GM19395 (cell line): ENCODE measurements around the gene QSER1.
A peak's percentile ranks its signal among the peaks of the same experiment; 100 is the strongest.
"Not testable (repeated sequence)": the region's sequence is repeated elsewhere in the genome, so short reads cannot be mapped to it uniquely, and the experiment has no call there.

Source experiments
- ATAC-seq: cut with Tn5 transposase; IDR thresholded peaks from one replicate; pipeline ENCODE4 v1.9.1; 2021; ENCODE audit warnings: mild to moderate bottlenecking, moderate library complexity; ENCODE audit not compliant: unreplicated experiment

Gene QSER1

DNA sequence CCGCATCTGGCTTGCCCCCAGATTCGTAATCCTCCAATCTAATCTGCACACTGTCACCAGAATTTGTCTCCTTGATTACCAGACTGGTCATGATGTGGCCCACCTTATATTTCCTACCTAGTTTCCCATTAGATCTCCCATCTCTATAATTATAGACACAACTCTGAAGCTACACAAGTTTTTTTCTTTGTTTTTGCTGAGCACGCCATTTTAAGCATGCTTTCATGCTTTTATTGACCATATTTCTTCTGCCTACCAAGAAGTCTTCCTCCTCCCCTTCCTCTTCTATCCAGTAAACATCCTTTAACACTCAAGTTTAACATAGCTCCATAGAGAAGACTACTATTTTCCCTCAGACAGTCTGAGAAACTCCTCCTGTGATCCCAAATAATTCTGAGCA, 98.8 kb downstream of the QSER1 start:
- ATAC-seq: no peak

DNA sequence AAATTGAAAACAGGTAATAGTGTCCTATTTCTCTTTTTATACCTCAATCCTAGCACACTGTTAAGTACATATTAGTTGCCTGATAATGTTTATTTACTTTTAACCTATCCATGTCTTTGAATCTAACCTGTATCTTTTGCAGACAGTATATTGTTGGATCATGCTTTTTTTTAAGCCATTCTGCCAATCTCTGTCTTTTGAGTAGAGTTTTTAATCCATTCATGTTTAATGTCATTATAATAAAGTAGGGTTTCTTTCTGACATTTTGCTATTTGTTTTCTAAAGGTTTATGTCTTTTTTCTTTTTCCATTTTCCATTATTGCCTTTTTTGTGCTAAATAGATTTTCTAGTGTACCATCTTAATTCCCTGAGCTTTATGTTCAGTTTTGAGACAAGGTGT, 99.3 kb downstream of the QSER1 start:
- no peak for ATAC-seq

DNA sequence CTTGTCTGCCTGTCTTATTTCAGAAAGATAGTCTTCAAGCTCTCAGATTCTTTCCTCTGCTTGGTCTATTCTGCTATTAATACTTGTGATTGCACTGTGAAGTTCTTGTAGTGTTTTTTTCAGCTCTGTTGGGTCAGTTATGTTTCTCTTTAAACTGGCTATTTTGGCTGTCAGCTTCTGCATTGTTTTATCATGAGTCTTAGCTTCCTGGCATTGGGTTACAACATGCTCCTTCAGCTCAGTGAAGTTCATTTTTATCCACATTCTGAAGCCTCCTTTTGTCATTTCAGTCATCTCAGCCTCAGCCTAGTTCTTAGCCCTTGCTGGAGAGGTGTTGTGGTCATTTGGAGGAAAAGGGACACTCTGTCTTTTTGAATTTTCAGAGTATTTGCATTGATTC, 107.6 kb downstream of the QSER1 start:
- no peak for ATAC-seq

DNA sequence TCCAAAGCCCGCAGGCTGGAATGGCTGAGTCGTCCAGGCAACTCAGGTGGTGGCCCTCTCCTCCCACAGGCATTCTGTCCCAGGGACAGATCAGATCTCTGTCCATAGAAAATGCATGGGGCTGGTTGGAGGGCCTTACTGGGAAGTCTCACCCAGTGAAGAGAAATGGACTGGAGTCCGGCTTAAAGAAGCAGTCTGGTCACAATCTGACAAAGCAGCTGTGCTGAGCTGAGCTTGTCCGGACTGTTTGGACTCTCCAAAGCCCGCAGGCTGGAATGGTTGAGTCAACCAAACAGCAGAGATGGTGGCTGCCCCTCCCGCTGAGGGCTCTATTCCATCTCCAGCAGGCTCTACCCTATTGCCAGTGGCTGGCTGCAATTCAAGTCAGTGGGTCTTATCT, 108.7 kb downstream of the QSER1 start:
- no peak for ATAC-seq

DNA sequence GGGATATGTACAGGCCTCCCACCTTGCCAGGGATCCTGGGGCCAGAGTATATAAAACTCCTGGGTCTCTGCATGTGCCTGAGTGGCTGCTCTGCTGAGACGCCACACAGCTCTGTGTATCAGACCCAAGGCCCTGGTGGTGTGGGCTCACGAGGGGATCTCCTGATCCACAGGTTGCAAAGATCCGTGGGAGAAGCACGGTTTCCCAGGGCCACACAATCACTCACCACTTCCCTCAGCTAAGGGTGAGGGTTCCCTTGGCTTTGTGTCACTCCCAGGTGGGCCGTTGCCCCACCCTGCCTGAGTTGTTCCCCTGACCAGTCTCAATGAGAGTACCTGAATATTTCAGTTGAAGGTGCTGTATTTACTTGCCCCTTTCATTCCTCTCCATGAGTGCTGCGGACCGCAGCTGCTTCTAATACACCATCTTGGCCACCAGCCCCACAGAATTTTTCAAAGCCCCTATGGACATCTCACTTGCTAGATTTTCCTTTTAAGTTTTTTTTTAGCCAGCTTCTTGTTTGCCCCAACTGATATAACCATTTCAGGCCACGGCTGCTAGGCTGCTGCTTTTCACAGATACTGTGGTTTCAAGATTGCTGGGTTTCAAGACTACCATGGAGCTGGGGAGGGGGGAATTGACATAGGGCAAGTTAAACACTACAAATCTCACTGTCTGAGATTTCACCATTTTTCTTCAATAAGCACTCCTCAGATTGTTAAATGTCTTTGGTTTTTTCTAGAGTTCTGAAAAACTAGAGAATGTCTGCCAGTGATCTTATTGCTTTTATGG, 109.3 kb downstream of the QSER1 start:
- no peak for ATAC-seq

DNA sequence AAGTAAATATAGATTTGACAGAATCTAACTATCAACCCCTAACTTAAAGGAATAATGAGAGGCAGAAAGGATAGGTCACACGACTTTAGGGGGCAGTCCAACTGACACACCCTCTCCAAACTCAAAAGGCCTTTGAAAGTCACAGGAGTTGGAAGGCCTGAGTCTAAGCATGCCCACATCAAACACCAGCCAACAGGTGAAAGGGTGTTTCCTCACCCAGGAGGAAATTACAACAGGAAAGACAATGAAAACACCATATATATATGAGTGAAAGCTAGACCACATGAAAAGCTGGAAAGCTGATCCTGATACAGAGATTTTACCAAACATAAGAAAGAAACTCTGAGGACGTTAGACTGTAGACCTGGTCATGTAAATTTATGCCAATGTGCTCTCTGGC, 112.6 kb downstream of the QSER1 start:
- no peak for ATAC-seq

DNA sequence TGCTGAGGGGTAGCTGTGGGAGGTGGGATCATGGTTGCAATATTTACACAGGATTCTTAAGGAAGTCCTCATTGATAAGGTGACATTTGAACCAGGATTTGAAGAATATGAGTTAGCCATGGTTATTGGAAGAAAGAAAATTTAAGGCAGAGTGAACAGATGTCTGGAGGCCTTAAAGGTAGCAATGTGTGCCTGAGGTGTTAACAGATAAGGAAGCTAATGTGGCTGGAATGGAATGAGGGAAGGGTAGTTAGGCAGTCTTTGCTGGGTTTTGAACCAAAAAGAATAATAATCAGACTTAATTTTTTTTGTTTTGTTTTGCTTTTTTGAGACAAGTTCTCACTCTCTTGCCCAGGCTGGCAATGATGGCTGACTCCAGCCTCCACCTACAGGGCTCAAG, 113.4 kb downstream of the QSER1 start:
- no peak for ATAC-seq

DNA sequence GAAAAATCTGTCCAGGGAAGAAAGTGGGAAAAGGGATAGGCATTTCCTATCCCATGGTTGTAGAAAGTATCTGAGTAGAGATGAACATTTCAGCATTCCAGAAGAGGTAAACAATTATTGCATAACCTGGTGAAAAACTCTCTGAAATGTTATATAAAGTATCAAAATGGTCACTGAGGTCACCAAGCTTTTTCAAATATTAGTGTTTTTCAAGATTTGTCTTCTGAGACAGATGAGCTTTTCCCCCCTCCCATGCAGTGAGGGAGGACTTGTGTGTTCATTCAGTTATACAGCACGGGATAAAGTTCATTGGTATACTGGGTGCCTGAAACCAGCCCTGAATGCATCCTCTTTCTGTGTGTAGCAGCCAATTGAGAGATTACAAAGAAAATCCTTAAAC, 121.1 kb downstream of the QSER1 start:
- no peak for ATAC-seq

DNA sequence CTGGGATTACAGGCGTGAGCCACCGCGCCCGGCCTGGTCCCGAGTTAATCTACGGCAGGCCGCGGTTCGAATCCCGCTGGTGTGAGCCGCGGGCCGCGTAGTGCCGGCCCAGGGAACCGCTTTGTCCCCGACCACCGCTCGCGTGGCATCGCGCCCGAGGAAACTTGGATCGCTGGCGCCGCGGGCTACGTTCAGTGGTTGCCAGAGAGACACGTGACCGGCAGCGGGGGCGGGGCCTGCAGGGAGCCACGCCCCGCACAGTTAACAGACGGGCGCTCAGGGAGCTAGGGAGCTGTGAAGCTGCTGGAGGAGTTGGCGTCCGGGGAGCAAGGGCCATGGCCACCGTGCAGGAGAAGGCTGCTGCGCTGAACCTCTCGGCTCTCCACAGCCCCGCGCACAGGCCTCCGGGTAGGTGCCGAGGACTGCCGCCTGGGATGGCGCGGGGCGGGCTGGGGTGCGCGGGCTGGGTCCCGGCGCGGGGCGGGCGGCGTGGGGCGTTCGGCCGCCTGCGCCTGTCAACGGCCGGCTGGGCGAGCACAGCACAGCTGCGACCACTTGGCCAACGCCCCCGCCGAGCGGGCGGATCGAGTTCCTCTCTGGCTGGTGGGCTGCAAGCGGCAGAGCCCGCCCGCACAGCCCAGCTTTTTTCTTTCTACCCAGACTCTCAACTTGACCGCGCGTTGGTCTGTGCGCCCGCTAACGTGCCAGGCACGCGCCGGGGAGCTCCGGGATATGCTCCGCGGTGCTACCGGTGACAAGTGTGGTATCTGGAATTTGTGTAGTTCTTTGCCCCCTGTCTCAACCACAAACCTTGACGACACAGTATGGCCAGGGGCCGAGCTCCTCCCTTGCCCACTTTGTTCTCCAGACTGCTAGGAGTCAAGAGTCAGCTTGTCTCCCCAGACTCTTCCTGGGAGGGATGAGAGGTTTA, 123.3 kb downstream of the QSER1 start, which contains the start of gene DEPDC7:
DEPDC7 (plus strand) TSS at position 258 of the 931 bp plus-strand sequence; CDS start at position 336, 78 bp downstream.
- peak; percentile 83 for ATAC-seq

DNA sequence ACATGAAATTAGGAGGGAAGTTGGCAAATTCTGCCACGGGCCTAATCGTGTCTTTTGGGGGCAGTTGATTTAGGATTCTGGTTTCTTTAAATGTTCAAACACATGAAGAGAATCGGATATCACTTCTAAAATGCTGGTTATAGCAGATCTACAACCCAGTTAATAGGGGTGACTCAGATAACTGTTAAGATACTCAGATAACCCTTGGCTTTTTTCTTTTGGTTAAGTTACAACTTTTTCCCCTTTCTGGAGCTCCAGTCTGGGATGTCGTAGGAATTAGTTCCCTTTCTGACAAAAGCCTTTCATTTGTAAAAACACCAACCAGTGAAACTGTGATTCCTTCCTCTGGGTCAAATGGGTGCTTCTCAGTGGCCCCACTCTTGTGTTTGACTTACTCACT, 124.0 kb downstream of the QSER1 start:
- ATAC-seq: no peak

DNA sequence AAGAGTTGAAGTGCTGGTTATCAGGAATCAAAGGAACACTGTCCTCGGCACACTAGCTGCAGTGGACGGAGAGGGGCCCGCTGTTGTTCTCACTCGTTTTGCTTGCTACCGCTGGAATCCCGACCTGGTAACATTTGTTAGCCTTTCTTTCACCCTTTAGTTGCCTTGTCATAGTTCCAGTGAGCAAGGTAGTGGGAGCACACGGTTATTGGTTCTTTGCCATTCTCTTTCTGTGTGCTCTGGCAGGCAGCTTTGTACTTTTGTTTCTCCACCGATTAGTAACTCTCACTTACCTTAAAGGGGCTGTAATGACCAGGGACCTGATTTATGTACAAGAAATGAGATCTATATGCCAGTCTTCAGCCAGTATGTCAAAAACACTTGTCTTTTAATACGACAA, 124.9 kb downstream of the QSER1 start:
- ATAC-seq: no peak

DNA sequence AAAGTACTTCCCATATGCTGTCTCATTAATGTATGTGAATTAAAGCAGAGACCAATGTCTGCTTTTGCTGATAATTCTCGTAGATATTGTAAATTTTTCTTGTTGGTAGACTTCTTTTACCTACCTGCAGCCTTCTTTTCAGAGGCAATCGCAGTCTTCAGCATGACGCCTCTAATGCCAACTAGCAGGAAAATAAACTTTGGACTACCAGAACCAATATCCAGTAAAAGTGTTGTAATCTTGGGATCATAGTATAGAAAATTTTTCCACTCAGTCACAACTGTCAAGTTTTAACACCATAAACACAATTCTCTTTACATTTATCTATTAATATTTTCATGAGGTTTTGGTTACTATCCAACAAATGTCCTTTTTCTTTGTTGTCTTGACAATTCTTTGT, 125.4 kb downstream of the QSER1 start:
- ATAC-seq: no peak

DNA sequence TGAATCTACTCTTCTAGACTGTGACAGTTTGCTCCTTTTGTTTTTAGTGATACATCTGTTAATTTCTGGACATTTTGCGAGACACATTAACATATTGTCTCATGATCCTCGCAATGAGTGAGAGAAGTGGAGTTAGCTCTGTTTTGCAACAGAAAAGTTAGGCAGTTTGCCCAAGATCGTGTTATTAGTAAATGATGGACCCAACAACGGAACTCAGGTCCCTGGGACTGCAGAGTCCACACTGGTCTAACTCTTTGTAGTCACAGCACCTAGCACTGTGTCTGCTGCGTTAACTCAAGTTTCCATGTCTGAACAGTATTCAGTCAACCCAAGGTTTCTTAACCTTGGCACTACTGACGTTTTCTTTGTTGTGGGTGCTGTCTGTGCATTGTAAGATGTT, 126.2 kb downstream of the QSER1 start:
- no peak for ATAC-seq

DNA sequence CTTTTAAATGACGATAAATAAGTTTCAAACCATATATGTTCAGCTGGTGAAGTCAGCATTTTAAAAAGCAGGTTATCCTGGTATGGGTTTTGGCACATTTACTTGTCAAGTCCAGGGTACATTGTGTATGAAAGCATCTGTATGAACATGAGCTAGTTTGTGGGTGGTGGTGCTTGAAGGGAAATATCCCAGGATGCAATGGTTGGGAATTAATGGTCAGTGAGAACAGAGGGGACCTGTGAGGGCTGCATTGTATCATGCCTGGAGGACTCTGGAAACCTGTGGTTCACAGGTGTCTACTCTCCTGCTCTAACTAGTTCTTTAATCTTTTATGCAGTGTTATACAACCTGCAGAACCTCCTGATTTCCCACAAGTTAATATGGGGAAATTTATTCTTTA, 128.9 kb downstream of the QSER1 start:
- ATAC-seq: no peak

DNA sequence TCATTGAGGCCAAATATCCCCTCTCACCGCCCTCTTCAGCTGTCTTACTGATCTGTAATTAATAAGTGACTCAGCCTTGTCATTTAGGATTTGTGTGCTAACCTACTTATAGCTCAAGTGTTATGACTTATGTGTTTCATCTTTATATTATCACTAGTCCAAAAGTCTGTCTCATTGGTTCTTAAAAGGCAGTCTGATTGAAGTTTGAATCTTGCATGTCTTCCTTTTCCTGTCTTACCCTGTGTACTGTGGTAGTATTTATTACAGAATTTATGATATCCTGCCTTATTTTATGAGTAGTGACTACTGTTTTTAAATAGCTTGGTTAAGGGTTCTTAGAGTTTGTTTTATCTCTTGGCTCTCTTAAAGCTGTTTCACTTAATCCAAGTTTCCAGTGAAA, 129.3 kb downstream of the QSER1 start:
- no peak for ATAC-seq

DNA sequence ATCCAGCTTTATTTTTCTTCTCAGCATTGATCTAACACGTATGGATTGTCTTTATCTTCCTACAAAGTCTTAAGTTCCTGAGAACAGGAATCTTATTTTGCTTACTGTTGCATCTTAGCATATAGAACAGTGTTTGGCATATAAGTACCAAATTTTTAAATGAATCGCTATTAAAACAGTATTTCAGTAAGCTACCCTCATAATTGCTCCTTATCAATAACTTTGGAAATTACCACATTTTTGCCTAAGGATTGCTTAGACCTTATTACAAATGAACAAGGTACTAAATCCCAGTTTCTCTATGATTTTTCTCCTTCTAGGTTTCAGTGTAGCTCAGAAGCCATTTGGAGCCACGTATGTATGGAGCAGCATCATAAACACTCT, 132.7 kb downstream of the QSER1 start:
- no peak for ATAC-seq

DNA sequence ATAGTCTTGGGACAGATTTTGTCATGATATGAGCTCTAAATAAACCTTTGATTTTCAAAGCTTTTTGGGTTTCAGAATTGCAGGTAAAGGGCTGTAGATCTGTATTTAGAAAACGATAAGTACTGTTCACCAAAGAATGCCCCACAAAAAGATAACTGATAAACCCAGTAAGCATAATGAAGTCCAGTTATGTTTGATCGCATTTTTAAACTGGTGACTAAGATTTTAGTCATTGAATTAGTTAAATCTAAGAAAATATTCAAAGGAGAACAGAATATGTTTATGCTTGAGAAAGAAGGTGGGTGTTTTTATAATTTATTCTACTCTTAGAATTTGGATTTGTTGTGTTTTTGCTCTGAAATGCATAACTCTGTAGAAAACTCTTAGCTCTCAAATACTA, 134.6 kb downstream of the QSER1 start:
- ATAC-seq: no peak

DNA sequence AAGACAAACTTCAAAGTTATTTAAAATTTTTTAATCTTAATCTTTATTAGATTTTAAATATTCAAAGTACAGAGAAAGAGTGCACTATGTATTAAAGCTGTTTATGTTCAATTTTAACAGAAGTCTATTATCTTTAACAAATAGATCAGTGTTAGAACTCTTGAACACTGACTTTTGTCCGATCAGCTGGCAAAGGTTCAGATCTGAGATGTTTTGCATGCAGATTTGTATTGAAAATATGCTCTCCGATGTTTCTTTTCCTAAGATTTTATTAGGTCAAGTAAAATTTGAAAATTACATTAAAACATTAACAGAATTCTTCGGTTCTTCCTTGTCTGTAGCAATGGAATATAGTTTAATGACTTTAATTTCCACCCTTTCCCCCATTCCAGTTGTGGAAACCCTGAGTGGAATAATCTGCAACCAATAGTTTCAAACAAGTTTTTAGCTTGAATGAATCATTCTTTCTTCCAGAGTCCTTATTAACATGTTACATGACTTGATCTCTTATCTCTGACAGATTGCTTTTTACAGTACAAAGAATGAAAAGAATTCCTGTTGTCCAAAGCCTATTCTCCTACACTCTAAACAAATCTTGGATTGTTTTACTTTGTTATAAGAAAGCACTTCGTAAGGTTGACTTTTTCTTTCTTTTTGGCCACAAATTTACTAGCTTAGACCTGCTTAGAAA, 135.4 kb downstream of the QSER1 start:
- no peak for ATAC-seq

DNA sequence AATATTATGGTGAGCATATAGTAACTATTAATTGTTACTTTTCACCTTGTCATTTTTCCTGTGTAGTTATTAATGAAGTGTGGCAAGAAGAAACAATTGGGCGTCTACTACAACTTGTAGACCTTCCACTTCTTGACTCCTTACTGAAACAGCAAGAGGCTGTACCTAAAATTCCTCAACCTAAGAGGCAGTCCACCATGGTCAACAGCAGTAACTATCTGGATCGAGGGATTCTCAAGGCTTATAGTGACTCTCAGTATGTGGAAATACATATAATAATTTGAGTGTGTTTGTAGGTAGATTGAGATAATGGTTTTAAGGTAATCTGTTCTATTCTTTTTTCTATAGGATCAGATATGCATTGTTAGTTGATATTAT, 135.9 kb downstream of the QSER1 start:
- no peak for ATAC-seq

DNA sequence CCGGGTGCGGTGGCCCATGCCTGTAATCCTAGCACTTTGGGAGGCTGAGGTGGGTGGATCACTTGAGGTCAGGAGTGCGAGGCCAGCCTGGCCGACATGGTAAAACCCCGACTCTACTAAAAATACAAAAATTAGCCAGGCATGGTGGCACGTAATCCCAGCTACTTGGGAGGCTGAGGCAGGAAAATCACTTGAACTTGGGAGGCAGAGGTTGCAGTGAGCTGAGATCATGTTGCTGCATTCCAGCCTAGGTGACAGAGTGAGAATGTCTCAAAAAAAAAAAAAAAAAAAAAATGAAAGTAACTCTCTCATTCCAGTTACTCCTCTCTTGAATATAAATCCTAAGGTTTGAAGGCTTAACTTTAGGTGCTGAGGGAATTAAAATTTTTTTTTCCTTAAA, 136.6 kb downstream of the QSER1 start:
- not testable (repeated sequence) for ATAC-seq
